IMR-90 (cell line): Measurements from ENCODE around the gene SLC25A38. TPM values are rescaled to one million over a fixed set of nuclear protein-coding genes. Genes with fewer than 3 reads are reported as not detected.

Experiments used
- ATAC-seq: fragments of 200-7000 bp; cut with Tn5 transposase; 2 replicates; pipeline ENCODE4 v1.9.1; 2020; ENCODE audit warnings: low read depth, mild to moderate bottlenecking, moderate library complexity
- BruUV-seq: library from RNA; stranded (reverse); fragments of 400-500 nt; replicated peaks from 2 replicates; lab custom pipeline; 2021; lab: Mats Ljungman, UMichigan
- CTCF ChIA-PET: fragments of 300-600 bp; formaldehyde crosslinking; extraction: SDS; loops from one replicate; lab custom pipeline; 2021; ENCODE audit warnings: antibody characterized with exemption; lab: Yijun Ruan, JAX
- POLR2A ChIA-PET: fragments of 300-600 bp; sonication (Branson Sonifier 250); formaldehyde crosslinking; loops from one replicate; lab custom pipeline; 2022; ENCODE audit warnings: antibody characterized with exemption; ENCODE audit not compliant: unreplicated experiment; lab: Charles Lee
- DNase-seq: peaks from one replicate; pipeline ENCODE4 v3.0.0; 2013
- H2AFZ ChIP-seq: replicated peaks from 2 replicates; pipeline ENCODE3; 2013; ENCODE audit warnings: low read length, mild to moderate bottlenecking; ENCODE audit not compliant: poor library complexity
- H2AK5ac ChIP-seq: 2 replicates; pipeline ENCODE4 v1.6.1; 2013; ENCODE audit warnings: low read depth, low read length, inconsistent platforms
- H2AK9ac ChIP-seq: replicated peaks from 2 replicates; pipeline ENCODE3; 2013; ENCODE audit warnings: mild to moderate bottlenecking, low read depth, low read length, moderate library complexity; ENCODE audit not compliant: poor library complexity
- H2BK120ac ChIP-seq: 2 replicates; pipeline ENCODE4 v1.6.1; 2013; ENCODE audit warnings: low read depth, low read length, inconsistent platforms
- H2BK15ac ChIP-seq: 3 replicates; pipeline ENCODE4 v1.6.1; 2013; ENCODE audit warnings: low read depth, low read length, inconsistent platforms
- H2BK20ac ChIP-seq: 2 replicates; pipeline ENCODE4 v1.6.1; 2013; ENCODE audit warnings: low read depth, mild to moderate bottlenecking, inconsistent platforms, low read length, moderate library complexity
- H2BK5ac ChIP-seq: 2 replicates; pipeline ENCODE4 v1.6.1; 2013; ENCODE audit warnings: mild to moderate bottlenecking, low read depth, low read length, inconsistent platforms; ENCODE audit not compliant: poor library complexity, severe bottlenecking
- H3K14ac ChIP-seq: replicated peaks from 2 replicates; pipeline ENCODE4 v1.6.1; 2013; ENCODE audit warnings: low read depth, low read length, inconsistent platforms
- H3K18ac ChIP-seq: 2 replicates; pipeline ENCODE4 v1.6.1; 2013; ENCODE audit warnings: low read depth, low read length, control low read depth
- H3K23ac ChIP-seq: 2 replicates; pipeline ENCODE4 v1.6.1; 2013; ENCODE audit warnings: low read depth, low read length, inconsistent platforms
- H3K27ac ChIP-seq: 2 replicates; pipeline ENCODE4 v1.5.1; 2013; ENCODE audit warnings: mild to moderate bottlenecking, control low read depth, low read length; ENCODE audit not compliant: insufficient read depth
- H3K27me3 ChIP-seq: 2 replicates; pipeline ENCODE4 v1.6.1; 2013; ENCODE audit warnings: low read length; ENCODE audit not compliant: control insufficient read depth, insufficient read depth
- H3K36me3 ChIP-seq: 2 replicates; pipeline ENCODE4 v1.6.1; 2013; ENCODE audit warnings: low read length, mixed read lengths; ENCODE audit not compliant: control insufficient read depth, insufficient read depth
- H3K4ac ChIP-seq: 2 replicates; pipeline ENCODE4 v1.6.1; 2013; ENCODE audit warnings: low read depth, low read length, inconsistent platforms
- H3K4me1 ChIP-seq: 2 replicates; pipeline ENCODE4 v1.6.1; 2013; ENCODE audit warnings: low read length, mixed read lengths; ENCODE audit not compliant: control insufficient read depth, insufficient read depth
- H3K4me2 ChIP-seq: 2 replicates; pipeline ENCODE4 v1.6.1; 2013; ENCODE audit warnings: low read depth, mild to moderate bottlenecking, control low read depth, low read length, moderate library complexity
- H3K4me3 ChIP-seq: 2 replicates; pipeline ENCODE4 v1.5.1; 2013; ENCODE audit warnings: low read depth, mild to moderate bottlenecking, control low read depth, low read length, moderate library complexity; ENCODE audit not compliant: insufficient read depth
- H3K56ac ChIP-seq: 2 replicates; pipeline ENCODE4 v1.6.1; 2013; ENCODE audit warnings: low read length, inconsistent platforms; ENCODE audit not compliant: insufficient read depth; ENCODE audit errors: extremely low read depth
- H3K79me1 ChIP-seq, 2 experiments: 2 replicates each; pipeline ENCODE4 v1.6.1; 2013; ENCODE audit warnings: low read length in 2 of 2, inconsistent platforms in 1 of 2, low read depth in 1 of 2
- H3K9ac ChIP-seq: 2 replicates; pipeline ENCODE4 v1.6.1; 2013; ENCODE audit warnings: low read depth, low read length, control low read depth
- H3K9me1 ChIP-seq: 2 replicates; pipeline ENCODE4 v1.6.1; 2013; ENCODE audit warnings: low read length, inconsistent platforms; ENCODE audit not compliant: insufficient read depth
- H3K9me3 ChIP-seq: 2 replicates; pipeline ENCODE4 v1.6.1; 2013; ENCODE audit warnings: low read length; ENCODE audit not compliant: control insufficient read depth, insufficient read depth
- H4K20me1 ChIP-seq: 2 replicates; pipeline ENCODE4 v1.6.1; 2013; ENCODE audit warnings: low read length, inconsistent platforms; ENCODE audit not compliant: insufficient read depth
- H4K5ac ChIP-seq: 2 replicates; pipeline ENCODE4 v1.6.1; 2013; ENCODE audit warnings: mild to moderate bottlenecking, low read depth, low read length, control low read depth
- H4K8ac ChIP-seq, 2 experiments: 2 replicates each; pipeline ENCODE4 v1.6.1; 2013; ENCODE audit warnings: low read depth in 2 of 2, low read length in 2 of 2, control low read depth in 1 of 2, inconsistent platforms in 1 of 2
- H4K91ac ChIP-seq: 2 replicates; pipeline ENCODE4 v1.6.1; 2013; ENCODE audit warnings: low read depth, low read length, inconsistent platforms; ENCODE audit not compliant: insufficient read depth
- BHLHE40 ChIP-seq: fragments of 150-350 bp; IDR thresholded peaks from 2 replicates; pipeline ENCODE4 v1.6.1; 2016; ENCODE audit warnings: mild to moderate bottlenecking, low read depth, low read length
- CEBPB ChIP-seq: IDR thresholded peaks from 2 replicates; pipeline ENCODE4 v1.6.1; 2012; ENCODE audit warnings: low read depth, low read length, improper control_type of control experiment
- CHD1 ChIP-seq: IDR thresholded peaks from 2 replicates; pipeline ENCODE4 v1.6.1; 2012; ENCODE audit warnings: low read depth, low read length, improper control_type of control experiment
- CTCF ChIP-seq: conservative IDR thresholded peaks from 2 replicates; pipeline ENCODE4 v1.5.1; 2012; ENCODE audit warnings: mild to moderate bottlenecking, low read depth, low read length, improper control_type of control experiment
- ELK1 ChIP-seq: fragments of 150-350 bp; IDR thresholded peaks from 2 replicates; pipeline ENCODE4 v1.6.1; 2016; ENCODE audit warnings: low read depth, mild to moderate bottlenecking, low read length, moderate library complexity, borderline replicate concordance
- FOS ChIP-seq: fragments of 150-350 bp; IDR thresholded peaks from 2 replicates; pipeline ENCODE4 v1.6.1; 2016; ENCODE audit warnings: low read depth, low read length
- MAFK ChIP-seq: IDR thresholded peaks from 2 replicates; pipeline ENCODE4 v1.6.1; 2012; ENCODE audit warnings: low read depth, low read length, improper control_type of control experiment
- MAZ ChIP-seq: IDR thresholded peaks from 2 replicates; pipeline ENCODE4 v1.6.1; 2012; ENCODE audit warnings: low read depth, mild to moderate bottlenecking, low read length, improper control_type of control experiment, moderate library complexity, borderline replicate concordance
- MXI1 ChIP-seq: IDR thresholded peaks from 2 replicates; pipeline ENCODE4 v1.6.1; 2012; ENCODE audit warnings: low read depth, mild to moderate bottlenecking, low read length, moderate library complexity, borderline replicate concordance
- NFE2L2 ChIP-seq: fragments of 150-350 bp; IDR thresholded peaks from 2 replicates; pipeline ENCODE4 v1.6.1; 2016; ENCODE audit warnings: low read depth, mild to moderate bottlenecking, low read length
- POLR2A ChIP-seq: IDR thresholded peaks from 2 replicates; pipeline ENCODE4 v1.6.1; 2012; ENCODE audit warnings: mild to moderate bottlenecking, low read depth, low read length
- RAD21 ChIP-seq: IDR thresholded peaks from 2 replicates; pipeline ENCODE4 v1.6.1; 2012; ENCODE audit warnings: low read length, improper control_type of control experiment
- RCOR1 ChIP-seq: IDR thresholded peaks from 2 replicates; pipeline ENCODE4 v1.6.1; 2012; ENCODE audit warnings: mild to moderate bottlenecking, low read length, improper control_type of control experiment; ENCODE audit not compliant: insufficient replicate concordance
- RFX5 ChIP-seq: IDR thresholded peaks from 2 replicates; pipeline ENCODE4 v1.8.0; 2012; ENCODE audit warnings: low read depth, mild to moderate bottlenecking, low read length, moderate library complexity
- SMC3 ChIP-seq: fragments of 150-350 bp; IDR thresholded peaks from 2 replicates; pipeline ENCODE4 v1.6.1; 2016; ENCODE audit warnings: low read depth, mild to moderate bottlenecking, antibody characterized with exemption, low read length, moderate library complexity
- USF2 ChIP-seq: fragments of 150-350 bp; IDR thresholded peaks from 2 replicates; pipeline ENCODE4 v1.6.1; 2017; ENCODE audit warnings: mild to moderate bottlenecking, antibody characterized with exemption, low read length, low read depth
- WGBS, 2 experiments: methylation state at CpG; one replicate each; pipeline versions ENCODE4 v1.1.5 to v1.1.7; 2013; ENCODE audit warnings: missing lambda C conversion rate in 2 of 2; ENCODE audit not compliant: insufficient read length in 1 of 2; ENCODE audit errors: extremely low coverage in 2 of 2; 5-methylcytosine and 5-hydroxymethylcytosine counted together
- dilution Hi-C: fragments of 300-500 bp; cut with HindIII; formaldehyde crosslinking; loops from one replicate; pipeline ENCODE4 v1.14.3; 2018; ENCODE audit warnings: low sequenced_read_pairs; ENCODE audit not compliant: unreplicated experiment
- in situ Hi-C: fragments of 300-500 bp; cut with MboI; formaldehyde crosslinking; loops from 3 replicates; pipeline ENCODE4 v1.14.3; 2019; ENCODE audit warnings: low sequenced_read_pairs, inconsistent platforms, mixed read lengths
- intact Hi-C: fragments of 100-400 bp; cut with micrococcal nuclease; formaldehyde crosslinking; loops from 2 replicates; pipeline ENCODE4 v1.10.0; 2022
- polyA plus RNA-seq, 3 experiments: library from polyadenylated mRNA; depleted of rRNA; stranded (reverse); fragments of >200 nt; gene quantifications; 2 replicates each; pipeline ENCODE4 v1.2.3, GENCODE V29; 2012; ENCODE audit warnings: low replicate concordance in 1 of 3
- total RNA-seq: library from RNA; depleted of rRNA; stranded (reverse); fragments of >200 nt; gene quantifications from 2 replicates; pipeline ENCODE4 v1.2.3, GENCODE V29; 2012

The SLC25A38 gene
- total and polyA plus RNA-seq, 2 of the 4 experiments (the other 2 are of a cell fraction): 17.4 to 22.6 TPM

- H3K4me1 ChIP-seq: no peaks in the 10 kb centered on the region
- H2AK5ac ChIP-seq: no peak overlapping the region
- ChIA-PET CTCF (no interaction called here), POLR2A (no interaction called here)
- H4K20me1 ChIP-seq: no peaks in the 10 kb centered on the region
- H2BK120ac ChIP-seq: no peak overlapping the region
- no peaks in the 10 kb centered on the region for H3K9me1 ChIP-seq
- no peaks in the 10 kb centered on the region for H3K9me3 ChIP-seq
- H3K9ac ChIP-seq: no peak overlapping the region
- no peak overlapping the region for H3K18ac ChIP-seq
- intact Hi-C loops (no loop called here), in situ Hi-C loops (no loop called here), dilution Hi-C loops (no loop called here)
- no peak overlapping the region for H3K14ac ChIP-seq
- WGBS, 2 experiments: no CpG with 5 or more reads among the region's 3 CpGs
- no peak overlapping the region for H3K4ac ChIP-seq
- H2BK15ac ChIP-seq: no peak overlapping the region
- no peaks in the 10 kb centered on the region for H3K79me1 ChIP-seq
- no peak overlapping the region for H3K4me3 ChIP-seq
- TF ChIP-seq NFE2L2 (no peak), RAD21 (no peak), MAFK (no peak), BHLHE40 (no peak), MAZ (no peak), RFX5 (no peak), CHD1 (no peak), SMC3 (no peak), POLR2A (no peak), RCOR1 (no peak), CEBPB (no peak), MXI1 (no peak), USF2 (no peak), ELK1 (no peak), CTCF (no peak), FOS (no peak)
- H2AK9ac ChIP-seq: no peak overlapping the region
- no peak overlapping the region for H2BK20ac ChIP-seq
- H4K8ac ChIP-seq: no peak overlapping the region
- no peak overlapping the region for H4K91ac ChIP-seq
- H3K27ac ChIP-seq: no peak overlapping the region
- no peak overlapping the region for H3K56ac ChIP-seq
- BruUV-seq: no TSS peak
- ATAC-seq (no peak), DNase-seq (no peak)
- H4K5ac ChIP-seq: no peak overlapping the region
- H2BK5ac ChIP-seq: no peak overlapping the region
- no peak overlapping the region for H2AFZ ChIP-seq
- 0 out of 2 replicates have a peak, but pooled peaks cover 2% of the 10 kb centered on the region for H3K27me3 ChIP-seq
- H3K4me2 ChIP-seq: no peak overlapping the region
- no peaks in the 10 kb centered on the region for H3K36me3 ChIP-seq
- H3K23ac ChIP-seq: no peak overlapping the region
These were observed 21.0 kb upstream of the SLC25A38 start for GRCh38 chr3:39362192-39362591.
